ENCODE results near the gene MRPL21. TPM values are rescaled to one million over a fixed set of nuclear protein-coding genes. Genes with fewer than 3 reads are reported as not detected.

The MRPL21 gene
- total and polyA plus RNA-seq, 8 donors = 32.4 to 67.2 (median 58.3) TPM

- Histone ChIP-seq H3K36me3 (no peaks in the 10 kb centered on the region), H3K4me1 (peaks cover 20 to 53% of the 10 kb centered on the region in 2 donors), H3K27me3 (no peaks in the 10 kb centered on the region), H3K9me3 (no peaks in the 10 kb centered on the region), H3K4me3 (peak overlapping the region; percentile 90 to 99), H3K27ac (peak overlapping the region; percentile 64 to 98)
- DNase-seq (no peak), ATAC-seq (no peak)
- intact Hi-C loops (cut with DNase I) = no loop called here
- no peak for TF ChIP-seq CTCF (IDR thresholded peaks at IDR 0.05)
Observed at GRCh38 chr11:68842427-68843051, 61.1 kb downstream of the MRPL21 start.

- intact Hi-C loops (cut with DNase I) = no loop called here
- TF ChIP-seq CTCF (IDR thresholded peaks at IDR 0.05) = no peak
Observed at GRCh38 chr11:68841718-68842426, 61.8 kb downstream of the MRPL21 start, which contains the start of gene CPT1A. CPT1A (minus strand) TSS chr11:68841916; CDS start chr11:68815474, 26,442 bp downstream.

More at GRCh38 chr11:68841718-68842426, 61.8 kb downstream of the MRPL21 start, which contains the start of gene CPT1A:
- DNase-seq = peak; percentile 42 to 97 (median 80)
- no peaks in the 10 kb centered on the region for H3K9me3 ChIP-seq
- H3K4me1 ChIP-seq = peaks cover 24 to 60% of the 10 kb centered on the region in 2 donors
- ATAC-seq = peak; percentile 51
- H3K27ac ChIP-seq = peak within 1 kb of the TSS; percentile 95 to 98
- peaks cover 0 to 4% of the 10 kb centered on the region in 2 donors for H3K36me3 ChIP-seq
- no peaks in the 10 kb centered on the region for H3K27me3 ChIP-seq
- H3K4me3 ChIP-seq = peak within 1 kb of the TSS; percentile 90 to 99

Other genes starting within 250 kb of the MRPL21 start
- gene GAL, start 219.3 kb downstream of the MRPL21 start, total RNA-seq = 1 to 10 TPM in 1 of 2 donors, not detected in 1; 1.4 TPM
- under 1 TPM in 1 of 6 donors, not detected in 5; 0.15 TPM for gene GAL, start 219.3 kb downstream of the MRPL21 start, polyA plus RNA-seq (ENCODE audit: insufficient read length in 6 of 6)
- 1 to 10 TPM; 1.1 to 2.2 TPM for gene TESMIN, start 152.3 kb downstream of the MRPL21 start, total RNA-seq
- gene TESMIN, start 152.3 kb downstream of the MRPL21 start, polyA plus RNA-seq (ENCODE audit: insufficient read length in 6 of 6) = 10 to 100 TPM; 10.8 to 14.2 (median 12.7) TPM
- 10 to 100 TPM; 50.0 to 83.9 TPM for gene CPT1A, start 61.9 kb downstream of the MRPL21 start, total RNA-seq
- 10 to 100 TPM; 25.7 to 34.1 (median 30.8) TPM for gene CPT1A, start 61.9 kb downstream of the MRPL21 start, polyA plus RNA-seq (ENCODE audit: insufficient read length in 6 of 6)
- 10 to 100 TPM; 19.4 to 30.4 TPM for gene IGHMBP2, start 59 bp upstream of the MRPL21 start, total RNA-seq
- 10 to 100 TPM; 16.9 to 22.4 (median 19.0) TPM for gene IGHMBP2, start 59 bp upstream of the MRPL21 start, polyA plus RNA-seq (ENCODE audit: insufficient read length in 6 of 6)
- not detected for gene MRGPRD, start 77.2 kb upstream of the MRPL21 start, total RNA-seq
- not detected for gene MRGPRD, start 77.2 kb upstream of the MRPL21 start, polyA plus RNA-seq (ENCODE audit: insufficient read length in 6 of 6)
- gene MRGPRF, start 109.4 kb upstream of the MRPL21 start, total RNA-seq = 10 to 100 TPM; 12.6 to 22.6 TPM
- gene MRGPRF, start 109.4 kb upstream of the MRPL21 start, polyA plus RNA-seq (ENCODE audit: insufficient read length in 6 of 6) = 1 to 10 TPM; 4.2 to 8.5 (median 5.0) TPM
- 10 to 100 TPM; 14.7 to 22.0 TPM for gene TPCN2, start 145.1 kb upstream of the MRPL21 start, total RNA-seq
- gene TPCN2, start 145.1 kb upstream of the MRPL21 start, polyA plus RNA-seq (ENCODE audit: insufficient read length in 6 of 6) = 10 to 100 TPM; 12.1 to 17.4 (median 14.7) TPM